Measurements from ENCODE around the gene MDC1. TPM values are rescaled to one million over a fixed set of nuclear protein-coding genes. Genes with fewer than 3 reads are reported as not detected.
A peak's percentile ranks its signal among the peaks of the same experiment; 100 is the strongest.

MDC1 gene
- total RNA-seq, 1 donor from 2014 or later, result 4.1 TPM

DNA sequence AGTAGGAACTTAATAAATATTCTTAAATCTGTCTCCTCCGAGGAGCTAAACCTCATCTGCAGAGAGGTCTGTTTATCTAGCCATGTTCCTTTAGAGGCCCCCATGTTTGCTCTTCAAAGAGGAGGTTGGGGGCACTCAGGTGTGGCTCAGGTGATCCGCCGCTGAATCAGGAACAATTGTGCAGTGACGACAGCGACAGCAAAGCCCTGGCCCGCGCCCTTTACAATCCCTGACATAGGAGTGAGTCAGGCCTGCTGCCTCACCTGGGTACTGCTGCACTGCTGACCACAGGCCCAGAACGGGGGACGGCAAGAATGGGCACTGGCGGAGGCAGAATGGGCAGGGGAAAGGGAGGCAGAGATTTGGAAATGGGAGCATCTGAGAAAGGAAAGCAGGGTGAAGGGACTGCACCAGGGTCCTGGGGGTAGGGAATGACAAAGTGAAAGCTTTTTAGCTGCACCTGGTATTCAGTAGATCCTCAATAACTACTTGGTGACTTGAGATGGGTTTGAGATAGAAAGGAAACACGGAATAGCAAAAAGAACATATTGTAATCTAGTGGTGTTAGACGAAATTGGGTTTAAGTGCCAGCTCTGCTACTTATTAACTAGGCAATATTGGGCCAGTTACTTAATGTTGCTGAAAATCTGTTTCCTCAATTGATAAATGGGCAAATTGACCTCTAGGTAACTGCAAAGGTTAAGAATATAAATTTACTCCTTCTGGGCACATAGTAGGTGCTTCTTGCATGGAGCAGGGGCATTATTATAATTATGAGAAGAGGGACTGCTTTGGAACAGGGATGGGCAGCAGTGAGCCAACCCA, 32.7 kb upstream of the MDC1 start:
- DNase-seq (ENCODE audit: low spot score in 2 of 2) (no peak), FAIRE-seq (no peak)

DNA sequence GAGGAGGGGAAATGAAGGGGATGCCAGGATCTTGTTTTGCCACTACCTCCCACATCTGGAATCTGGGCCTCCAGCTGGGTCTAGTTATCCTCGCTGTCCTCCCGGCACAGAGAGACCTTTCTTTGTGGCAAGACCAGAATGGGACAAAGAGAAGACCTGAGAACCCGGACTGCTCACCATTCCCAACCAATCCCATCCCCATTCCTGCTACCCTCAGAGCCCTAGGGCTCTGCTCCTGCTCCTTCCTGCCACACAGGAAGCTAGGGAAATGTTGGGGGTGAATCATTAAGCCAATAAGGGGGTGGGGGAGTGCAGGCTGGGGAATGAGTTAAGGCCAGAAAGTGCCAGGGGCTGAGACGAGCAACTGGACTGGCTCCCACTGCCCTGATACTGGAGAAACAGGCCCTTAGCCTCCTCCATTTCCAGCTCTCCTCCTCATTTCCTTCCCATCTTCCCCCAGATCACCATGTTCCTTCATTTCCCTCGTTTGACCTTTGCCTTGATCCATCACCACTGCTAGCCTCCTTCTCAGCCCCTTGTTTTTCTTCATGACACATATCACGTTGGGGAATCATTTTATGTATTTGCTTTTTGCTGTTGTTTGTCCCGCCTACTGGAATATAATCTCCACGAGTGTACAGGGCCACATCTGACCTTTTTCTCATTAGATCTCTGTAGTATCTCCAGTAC, 31.9 kb upstream of the MDC1 start:
- no peak for DNase-seq (ENCODE audit: low spot score in 2 of 2)
- FAIRE-seq, result no peak

DNA sequence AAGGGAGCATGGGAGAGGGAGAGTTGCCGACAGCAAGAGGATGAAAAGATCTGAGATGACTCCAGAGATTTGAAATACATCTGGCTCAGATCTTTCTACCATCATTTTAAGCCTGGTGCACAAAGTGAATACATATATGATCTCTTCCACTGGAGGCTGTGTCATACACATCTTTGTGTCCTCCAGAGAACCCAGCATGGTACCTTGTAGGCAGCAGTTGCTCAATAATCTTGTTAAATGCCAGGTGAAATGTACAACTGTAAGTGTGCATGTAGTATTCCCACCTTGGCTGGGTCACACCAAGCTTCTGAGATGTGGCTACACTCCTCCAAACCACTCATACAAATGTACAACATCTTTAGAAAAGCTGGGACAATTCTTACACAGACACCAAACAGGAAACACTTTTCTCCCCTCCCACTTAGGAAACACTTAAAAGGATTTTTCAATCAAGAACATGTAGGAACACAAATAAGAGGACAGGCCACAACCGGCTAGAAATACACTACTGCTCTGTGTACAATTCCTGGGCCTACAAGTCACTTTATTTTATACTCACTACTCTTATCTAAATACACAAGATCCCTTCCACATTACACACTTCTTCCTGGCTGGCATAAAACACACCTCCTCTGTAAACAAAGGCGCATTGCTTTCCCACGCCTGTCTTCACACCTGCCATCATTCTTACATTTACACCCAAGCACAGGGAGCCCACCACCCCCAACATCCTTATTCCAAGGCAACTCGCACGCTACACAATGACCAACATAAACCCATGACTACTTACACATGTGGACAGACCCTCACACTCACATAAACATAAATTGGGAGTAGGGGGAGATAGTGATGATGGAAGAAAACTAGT, 31.1 kb upstream of the MDC1 start:
- DNase-seq (ENCODE audit: low spot score in 2 of 2) (no peak), FAIRE-seq (no peak)

DNA sequence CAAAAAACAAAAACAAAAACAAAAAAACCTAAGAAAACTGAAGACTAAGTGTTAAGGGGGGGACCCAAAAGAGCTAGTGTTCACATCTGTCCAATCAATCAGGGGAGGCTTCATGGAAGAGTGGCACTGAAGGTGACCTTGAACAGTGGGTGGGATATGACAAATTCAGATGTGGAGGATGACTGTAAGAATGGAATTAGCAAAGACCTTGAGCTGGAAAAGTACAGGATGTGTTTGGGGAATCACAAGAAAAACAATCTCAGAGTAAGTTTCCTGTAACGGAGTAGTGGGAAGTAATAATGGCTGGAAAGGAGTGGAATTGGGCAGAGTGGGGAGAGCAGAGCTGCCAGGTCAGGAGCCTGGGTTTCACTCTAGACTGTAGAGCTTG, 30.2 kb upstream of the MDC1 start:
- no peak for FAIRE-seq
- DNase-seq (ENCODE audit: low spot score in 2 of 2), result no peak

DNA sequence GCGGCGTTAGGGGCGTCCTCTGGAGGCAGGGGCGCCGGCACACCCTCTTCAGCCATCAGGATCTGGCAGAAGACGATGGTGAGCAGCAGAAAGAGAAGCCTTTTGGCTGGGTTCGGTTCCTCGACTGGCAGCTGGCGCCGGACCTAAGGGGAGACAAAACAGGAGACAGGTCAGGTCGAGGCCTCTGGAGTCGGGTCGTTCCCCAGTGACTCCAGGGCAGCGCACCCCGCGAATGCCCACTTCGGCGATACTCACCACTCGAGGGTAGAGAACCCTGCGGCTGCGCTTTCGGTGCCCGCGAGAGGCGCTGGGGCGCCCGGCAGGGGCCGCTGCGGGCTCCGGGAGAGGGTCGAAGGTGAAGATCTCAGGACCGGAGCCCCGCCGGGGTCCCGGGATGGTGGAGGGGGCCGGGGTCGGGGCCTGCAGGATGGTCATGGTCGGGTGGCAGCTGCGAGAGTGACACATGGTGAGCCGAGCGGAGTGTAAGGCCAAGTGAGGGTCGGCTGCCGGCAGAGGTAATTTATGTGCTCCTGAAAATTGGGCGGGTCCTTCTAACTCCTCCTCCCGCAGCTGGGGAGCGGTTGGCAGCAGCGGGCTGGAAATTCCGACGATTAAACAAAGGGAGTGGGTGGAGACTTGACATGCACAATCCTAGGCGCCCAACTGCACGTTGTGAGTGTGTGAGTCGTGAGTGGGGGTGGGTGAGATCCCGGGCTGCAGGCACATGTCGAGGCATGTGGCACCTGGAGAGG, 27.1 kb upstream of the MDC1 start, which contains the start of gene IER3:
Gene IER3 (minus strand): TSS at position 494 of the 752 bp plus-strand sequence. CDS start 29 bp downstream, at position 465.
- DNase-seq (ENCODE audit: low spot score in 2 of 2), result peak; percentile 48 to 62
- no peak for FAIRE-seq

DNA sequence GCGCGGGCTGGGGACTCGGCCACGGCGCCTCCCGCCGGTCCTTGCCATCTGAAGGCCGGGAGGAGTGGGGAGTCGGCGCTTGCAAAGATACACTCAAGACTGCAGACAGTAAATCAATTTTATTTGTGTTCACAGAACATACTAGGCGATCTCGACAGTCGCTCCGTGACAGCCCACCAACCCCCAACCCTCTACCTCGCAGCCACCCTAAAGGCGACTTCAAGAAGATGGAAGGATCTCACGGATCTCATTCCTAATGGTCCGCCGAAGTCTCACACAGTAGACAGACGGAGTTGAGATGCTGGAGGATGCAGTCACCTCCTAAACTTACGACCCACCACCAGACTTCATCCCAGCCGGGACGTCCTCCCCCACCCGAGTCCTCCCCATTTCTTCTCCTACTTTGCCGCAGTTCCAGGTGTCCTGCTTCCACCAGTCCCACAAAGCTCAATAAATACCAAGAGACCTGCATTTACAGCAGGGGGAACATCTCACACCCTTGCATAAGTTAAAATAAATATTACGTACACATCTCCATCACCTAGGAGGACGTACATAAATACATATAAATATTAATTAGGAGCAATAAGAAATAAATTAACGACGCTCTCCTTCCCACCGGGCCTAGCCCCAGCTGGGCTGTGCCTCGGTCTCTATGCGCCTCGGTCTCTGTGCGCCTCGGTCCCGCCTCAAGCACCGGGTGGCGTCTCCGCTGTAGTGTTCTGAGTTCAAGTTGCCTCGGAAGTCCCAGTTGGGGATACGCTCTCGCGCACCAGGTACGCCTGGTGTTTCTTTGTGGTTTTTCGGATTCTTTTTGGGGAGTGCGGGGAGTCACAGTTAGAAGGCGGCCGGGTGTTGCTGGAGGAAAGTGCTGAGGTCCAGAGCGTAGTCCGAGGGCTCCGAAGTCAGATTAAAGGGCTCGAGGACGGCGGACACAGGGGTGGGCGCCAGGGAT, 26.3 kb upstream of the MDC1 start:
- DNase-seq (ENCODE audit: low spot score in 2 of 2), result peak in 1 of 2 donors; percentile 41
- FAIRE-seq, result no peak

DNA sequence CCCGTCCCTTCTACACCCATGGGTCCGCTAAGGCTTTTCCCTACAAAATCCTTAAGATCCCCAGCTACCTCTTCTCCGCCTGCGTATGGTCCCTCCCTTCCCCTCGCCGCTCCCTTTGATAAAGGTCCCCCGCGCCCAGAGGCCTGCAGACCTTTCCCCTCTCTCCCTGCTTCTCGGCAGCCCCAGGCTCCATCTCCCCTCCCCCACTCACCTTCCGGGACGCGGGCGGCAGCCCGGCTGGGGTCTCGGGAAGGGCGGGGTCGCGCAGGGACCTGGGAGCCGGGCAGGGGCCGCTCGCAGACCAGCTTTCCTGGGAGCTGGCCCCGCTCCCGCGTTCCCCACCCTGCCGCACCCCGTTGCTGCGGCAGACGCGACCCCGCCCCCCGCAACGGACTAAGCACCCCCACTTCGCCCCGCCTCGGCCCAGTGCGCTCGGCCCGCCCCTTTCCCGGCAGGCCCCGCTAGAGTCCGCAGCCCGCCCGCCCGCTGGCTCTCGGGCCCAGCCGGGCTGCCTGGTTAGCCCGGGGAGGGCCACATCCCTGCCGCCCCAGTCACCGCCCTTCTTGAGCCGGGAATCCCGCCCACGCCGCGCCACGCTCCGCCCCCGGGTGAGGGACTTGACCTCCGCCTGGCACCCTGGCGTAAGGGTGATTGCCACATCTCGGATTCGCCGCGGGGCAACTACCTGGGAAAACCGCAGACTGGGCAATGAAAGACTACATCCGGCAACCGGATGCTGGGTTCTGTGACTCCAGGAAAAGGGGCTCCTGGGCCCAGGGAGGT, 25.4 kb upstream of the MDC1 start, which contains the start of gene FLOT1:
Gene FLOT1 (minus strand): TSS at position 372 of the 783 bp plus-strand sequence. CDS start 498 bp downstream, outside the sequence.
- FAIRE-seq (no peak), DNase-seq (ENCODE audit: low spot score in 2 of 2) (peak; percentile 94 to 96)

DNA sequence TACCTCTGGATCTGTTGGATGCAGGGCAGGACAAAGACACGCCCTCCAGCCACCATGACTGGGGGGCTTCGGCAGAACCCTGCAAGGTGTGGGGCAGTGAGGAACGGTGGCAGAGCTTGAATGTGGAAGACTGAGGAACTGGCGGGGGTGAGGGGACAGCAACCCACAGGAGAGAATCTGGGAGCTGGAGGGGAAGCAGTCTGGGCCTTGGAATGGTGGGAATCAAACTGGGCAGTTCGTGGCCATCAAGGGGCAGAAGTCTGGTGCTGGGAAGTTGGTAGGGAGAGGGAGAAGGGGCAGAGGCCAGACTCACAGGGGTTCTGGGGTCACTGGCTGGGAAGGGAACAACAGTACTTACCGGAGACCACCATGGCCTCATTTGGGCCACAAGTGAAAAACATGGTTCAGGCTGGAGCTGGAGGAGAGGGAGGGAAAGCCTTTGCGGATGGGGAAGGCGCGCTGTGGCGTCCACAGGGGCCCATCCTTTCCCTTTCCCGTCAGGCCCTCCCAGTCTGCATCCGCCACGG, 24.8 kb upstream of the MDC1 start:
- FAIRE-seq (no peak), DNase-seq (ENCODE audit: low spot score in 2 of 2) (peak in 1 of 2 donors; percentile 37)

DNA sequence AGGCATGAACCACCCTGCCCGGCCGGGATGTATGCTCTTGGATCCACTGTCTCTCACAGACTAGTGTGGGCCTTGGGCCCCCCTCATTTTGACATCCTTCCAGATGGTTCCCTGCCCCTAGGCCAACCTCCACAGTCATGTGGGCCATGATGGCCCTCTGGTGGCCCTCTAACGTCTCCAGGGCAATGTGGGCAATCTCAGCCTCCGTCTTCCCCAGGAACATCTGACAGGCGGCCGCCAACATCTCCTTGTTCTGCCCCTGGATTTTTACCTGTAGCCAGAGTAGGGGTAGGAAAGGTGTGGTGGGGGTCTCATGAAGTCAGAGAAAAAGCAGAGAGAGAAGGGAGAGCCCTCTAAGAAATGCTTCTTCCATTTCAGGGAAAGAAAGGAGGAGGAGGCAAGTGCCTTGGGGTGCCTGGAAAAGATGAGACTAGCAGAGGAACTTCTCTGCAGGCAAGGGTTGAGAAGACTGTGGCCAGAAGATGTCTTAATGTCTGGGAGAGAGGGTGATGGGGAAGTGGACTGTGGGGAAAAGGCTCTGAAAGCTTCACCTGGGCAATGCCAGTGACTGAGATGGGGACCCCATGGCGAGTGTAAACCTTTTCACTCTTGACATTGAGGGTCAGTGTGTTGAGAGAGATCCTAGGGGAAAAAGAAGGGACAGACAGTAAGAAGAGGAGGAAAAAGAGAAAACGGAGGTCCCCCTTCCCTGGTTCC, 24.1 kb upstream of the MDC1 start:
- DNase-seq (ENCODE audit: low spot score in 2 of 2), result no peak
- no peak for FAIRE-seq

DNA sequence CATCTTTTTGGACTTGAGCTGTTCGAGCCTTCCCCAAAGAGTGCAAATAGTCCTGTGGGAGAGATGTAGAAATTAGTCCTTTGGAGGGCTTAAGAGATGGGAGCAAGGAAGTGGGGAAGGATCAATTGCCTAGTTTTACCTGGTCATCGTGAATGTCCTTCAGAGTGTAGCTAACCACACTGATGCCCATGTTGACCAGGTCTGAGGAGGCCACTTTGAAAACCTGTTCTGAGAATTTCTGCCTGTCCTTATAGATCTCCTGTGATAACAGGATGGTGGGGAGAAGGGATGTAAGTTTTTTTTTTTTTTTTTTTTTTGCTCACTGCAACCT, 23.4 kb upstream of the MDC1 start:
- DNase-seq (ENCODE audit: low spot score in 2 of 2) (no peak), FAIRE-seq (no peak)

DNA sequence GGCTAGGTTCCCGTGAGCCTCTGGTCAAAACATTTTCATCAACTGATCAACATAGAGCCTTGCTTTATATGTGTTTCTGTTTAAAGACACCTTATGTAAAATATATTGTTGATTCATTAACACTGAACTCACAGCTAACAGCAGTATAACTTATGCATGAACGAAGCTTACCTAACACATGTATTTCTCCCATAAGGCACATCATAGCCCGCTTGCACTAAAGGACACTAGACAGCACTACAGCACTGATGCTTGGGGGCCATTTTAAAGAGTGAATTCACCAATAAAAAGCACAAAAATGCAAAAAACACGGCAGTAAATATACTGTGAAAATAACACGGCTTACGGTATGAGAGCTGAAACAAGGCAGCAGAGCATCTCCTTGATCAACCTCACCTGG, 21.5 kb upstream of the MDC1 start:
- FAIRE-seq (no peak), DNase-seq (ENCODE audit: low spot score in 2 of 2) (no peak)

DNA sequence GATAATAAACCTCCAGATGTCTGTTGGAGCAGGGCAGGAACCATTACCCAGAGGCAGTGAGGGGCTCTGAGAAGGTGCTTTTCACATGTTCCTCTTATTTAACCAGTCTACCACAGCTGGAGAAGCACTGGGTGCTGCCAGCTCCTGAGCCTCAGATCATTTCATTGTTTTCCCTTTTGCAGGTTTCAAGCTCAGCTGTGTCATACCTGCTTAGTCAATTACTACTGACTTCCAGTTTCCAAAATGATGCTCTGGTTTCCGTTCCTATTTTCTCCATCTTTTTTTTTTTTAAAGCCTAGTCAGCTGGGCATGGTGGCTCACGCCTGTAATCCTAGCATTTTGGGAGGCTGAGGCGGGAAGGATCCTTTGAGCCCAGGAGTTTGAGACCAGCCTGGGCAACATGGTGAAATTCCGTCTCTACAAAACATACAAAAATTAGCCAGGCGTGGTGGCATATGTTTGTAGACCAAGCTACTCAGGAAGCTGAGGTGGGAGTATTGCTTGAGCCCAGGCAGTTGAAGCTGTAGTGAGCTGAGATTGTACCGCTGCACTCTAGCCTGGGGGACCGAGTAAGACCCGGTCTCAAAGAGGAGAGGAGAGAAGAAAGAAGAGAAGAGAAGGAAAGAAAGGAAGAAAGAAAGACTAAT, 18.7 kb upstream of the MDC1 start:
- no peak for FAIRE-seq
- DNase-seq (ENCODE audit: low spot score in 2 of 2), result no peak

DNA sequence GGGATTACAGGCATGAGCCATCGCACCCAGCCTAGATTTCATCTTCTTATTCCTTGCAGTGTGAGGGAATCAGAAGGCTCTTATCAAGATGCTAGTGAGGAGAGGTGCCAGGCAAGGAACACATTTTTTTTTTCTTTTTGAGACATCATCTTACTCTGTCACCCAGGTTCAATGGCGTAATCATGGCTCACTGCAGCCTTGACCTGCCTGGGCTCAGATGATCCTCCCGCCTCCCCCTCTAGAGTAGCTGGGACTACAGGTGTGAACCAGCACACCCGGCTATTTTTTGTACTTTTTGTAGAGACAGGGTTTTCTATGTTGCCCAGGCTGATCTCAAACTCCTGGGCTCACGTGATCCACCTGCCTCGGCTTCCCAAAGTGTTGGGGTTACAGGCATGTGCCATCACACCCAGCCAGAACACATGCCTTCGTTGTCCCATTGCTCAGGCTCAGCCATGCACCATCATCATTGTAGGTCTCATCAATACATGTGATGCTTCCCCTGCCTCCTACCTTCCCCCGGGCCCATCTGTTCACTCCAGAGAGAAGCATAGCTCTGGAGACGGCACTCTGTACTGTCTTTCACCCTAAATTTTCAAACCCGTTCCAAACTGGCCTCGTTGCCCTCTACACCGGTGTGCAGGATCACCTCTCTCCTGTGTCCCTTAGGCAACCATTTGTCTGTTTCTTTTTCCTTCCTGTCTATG, 15.3 kb upstream of the MDC1 start:
- DNase-seq (ENCODE audit: low spot score in 2 of 2) (no peak), FAIRE-seq (no peak)

DNA sequence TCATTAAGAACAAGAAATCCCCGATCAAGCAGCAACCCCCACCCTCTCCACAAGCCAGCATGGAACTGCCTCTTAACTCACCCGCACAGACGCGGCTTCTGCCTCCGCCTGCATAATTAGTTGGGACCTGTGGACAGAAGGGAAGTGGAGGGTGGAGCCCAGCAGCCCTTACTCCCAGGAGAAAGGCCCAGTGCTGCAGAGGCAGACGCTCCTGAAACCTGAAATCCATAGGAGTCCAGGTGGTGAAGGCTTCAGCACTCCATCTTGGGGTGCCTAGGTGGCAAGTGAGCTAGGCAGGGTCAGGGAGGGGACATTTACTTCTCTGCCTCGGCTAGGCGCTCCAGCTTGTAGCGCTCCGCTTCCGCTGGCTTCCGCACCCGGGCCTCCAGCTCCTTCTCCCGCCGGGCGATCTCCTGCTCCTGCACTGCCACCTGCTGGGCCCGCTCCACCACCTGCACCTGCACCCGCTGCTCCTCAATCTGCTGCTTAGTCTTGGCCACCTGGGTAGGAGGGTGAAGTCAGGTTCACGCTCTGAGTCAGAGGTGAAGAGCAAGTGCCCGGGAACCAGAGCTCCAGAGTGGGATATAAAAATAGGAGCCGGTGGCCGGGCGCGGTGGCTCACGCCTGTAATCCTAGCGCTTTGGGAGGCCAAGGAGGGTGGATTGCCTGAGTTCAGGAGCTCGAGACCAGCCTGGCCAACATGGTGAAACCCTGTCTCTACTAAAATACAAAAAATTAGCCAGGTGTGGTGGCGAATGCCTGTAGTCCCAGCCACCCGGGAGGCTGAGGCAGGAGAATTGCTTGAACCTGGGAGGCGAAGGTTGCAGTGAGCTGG, 13.7 kb upstream of the MDC1 start:
- DNase-seq (ENCODE audit: low spot score in 2 of 2) (peak in 1 of 2 donors; percentile 46), FAIRE-seq (no peak)

DNA sequence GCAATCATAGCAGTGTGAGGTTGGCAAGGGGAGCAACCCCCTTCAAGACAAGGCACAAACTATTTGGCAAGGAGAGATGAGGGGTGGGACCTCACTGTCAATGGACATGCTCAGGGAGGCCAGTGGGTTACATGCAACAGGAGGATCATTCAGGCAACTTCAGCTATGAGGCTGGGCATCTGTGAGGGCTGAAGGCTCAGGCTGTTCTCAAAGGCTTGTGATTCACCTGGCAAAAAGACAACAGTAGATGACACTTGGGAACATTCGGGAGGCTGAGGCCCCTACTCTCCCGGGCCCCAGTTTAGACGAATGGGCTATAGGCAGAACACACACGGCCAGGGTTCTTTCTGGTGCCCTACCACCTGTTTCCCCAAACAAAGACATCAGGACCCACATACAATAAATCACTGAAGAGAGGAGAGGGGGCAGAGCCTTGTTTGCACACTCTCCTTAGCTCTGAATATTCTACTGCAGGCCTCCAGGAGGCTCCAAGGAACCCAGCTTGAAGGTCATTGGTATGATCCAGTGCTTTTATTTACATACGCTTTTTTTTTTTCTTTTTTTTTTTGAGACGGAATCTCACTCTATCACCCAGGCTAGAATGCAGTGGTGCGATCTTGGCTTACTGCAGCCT, 11.0 kb upstream of the MDC1 start:
- FAIRE-seq, result no peak
- DNase-seq (ENCODE audit: low spot score in 2 of 2), result no peak

Data from frontal cortex (tissue), 4 donors.